GM12878 (cell line): Measurements from ENCODE around the gene ZSWIM7. TPM values are rescaled to one million over a fixed set of nuclear protein-coding genes. Genes with fewer than 3 reads are reported as not detected.
A peak's percentile ranks its signal among the peaks of the same experiment; 100 is the strongest.

Experiments
- ATAC-seq: fragments of 200-7000 bp; cut with Tn5 transposase; 3 replicates; pipeline ENCODE4 v1.9.1; 2020; ENCODE audit warnings: mild to moderate bottlenecking, moderate library complexity
- BruUV-seq: library from RNA; stranded (reverse); fragments of 400-500 nt; replicated peaks from 2 replicates; lab custom pipeline; 2021; lab: Mats Ljungman, UMichigan
- CTCF ChIA-PET: fragments of 300-600 bp; sonication (Branson Sonifier 250); formaldehyde crosslinking; extraction: SDS; loops from one replicate; lab custom pipeline; 2021; ENCODE audit warnings: inconsistent platforms; lab: Yijun Ruan, JAX
- POLR2A ChIA-PET: fragments of 350-600 bp; formaldehyde crosslinking; extraction: SDS; loops from one replicate; lab custom pipeline; 2021; ENCODE audit warnings: inconsistent platforms; lab: Charles Lee
- RAD21 ChIA-PET: fragments of 300-600 bp; sonication (Branson Sonifier 250); formaldehyde crosslinking; loops from one replicate; lab custom pipeline; 2023; ENCODE audit warnings: antibody characterized with exemption; ENCODE audit not compliant: unreplicated experiment; lab: Charles Lee
- SMC1A ChIA-PET: fragments of 300-600 bp; sonication (Branson Sonifier 250); formaldehyde crosslinking; loops from one replicate; lab custom pipeline; 2023; ENCODE audit not compliant: unreplicated experiment, uncharacterized antibody; lab: Charles Lee
- DNase-seq: peaks from one replicate; pipeline ENCODE4 v3.0.0-alpha.2; 2011; ENCODE audit warnings: low read depth, low spot score
- FAIRE-seq: peaks from 3 replicates; lab custom pipeline; 2011; peaks lifted over from hg19 to GRCh38; lab: Jason Lieb, UNC
- H2AFZ ChIP-seq: 2 replicates; pipeline ENCODE4 v1.6.0; 2011; ENCODE audit warnings: low read depth, low read length, control low read depth; ENCODE audit not compliant: control insufficient read depth
- H3K27ac ChIP-seq: 2 replicates; pipeline ENCODE4 v1.5.1; 2011; ENCODE audit warnings: control low read depth; ENCODE audit not compliant: control insufficient read depth, insufficient read depth
- H3K27me3 ChIP-seq, 2 experiments: replicated peaks in 1 of 2; 2 replicates each; pipeline versions ENCODE4 v1.6.0 to v1.6.1; 2011; ENCODE audit warnings: low read length in 1 of 2; ENCODE audit not compliant: control insufficient read depth in 2 of 2, insufficient read depth in 2 of 2
- H3K36me3 ChIP-seq, 2 experiments: 2 replicates each; pipeline ENCODE4 v1.5.1; 2011; ENCODE audit warnings: low read length in 1 of 2; ENCODE audit not compliant: control insufficient read depth in 2 of 2, insufficient read depth in 2 of 2
- H3K4me1 ChIP-seq: 2 replicates; pipeline ENCODE4 v1.6.1; 2011; ENCODE audit warnings: mild to moderate bottlenecking, low read length, moderate library complexity, mixed read lengths; ENCODE audit not compliant: control insufficient read depth, insufficient read depth
- H3K4me2 ChIP-seq: 2 replicates; pipeline ENCODE4 v1.6.0; 2011; ENCODE audit warnings: control low read depth; ENCODE audit not compliant: control insufficient read depth, insufficient read depth
- H3K4me3 ChIP-seq: fragments of 200-600 bp; sonication (generic); 2 replicates; pipeline ENCODE4 v1.5.1; 2016
- H3K79me2 ChIP-seq: 2 replicates; pipeline ENCODE4 v1.6.0; 2011; ENCODE audit warnings: low read length; ENCODE audit not compliant: control insufficient read depth, insufficient read depth
- H3K9ac ChIP-seq: 2 replicates; pipeline ENCODE4 v1.8.0; 2011; ENCODE audit warnings: low read length, control low read depth, mixed read lengths; ENCODE audit not compliant: control insufficient read depth, insufficient read depth
- H3K9me3 ChIP-seq: replicated peaks from 3 replicates; pipeline ENCODE4 v1.5.1; 2011; ENCODE audit warnings: mild to moderate bottlenecking, low read length; ENCODE audit not compliant: control insufficient read depth, insufficient read depth
- H4K20me1 ChIP-seq: 2 replicates; pipeline ENCODE4 v1.6.0; 2011; ENCODE audit not compliant: control insufficient read depth, insufficient read depth
- FOS ChIP-seq: IDR thresholded peaks from 3 replicates; pipeline ENCODE4 v1.6.1; 2011; ENCODE audit warnings: borderline replicate concordance; ENCODE audit not compliant: insufficient read length; ENCODE audit errors: extremely low read depth
- HDAC2 ChIP-seq: fragments of 200-600 bp; sonication (generic); IDR thresholded peaks from 2 replicates; pipeline ENCODE4 v1.6.1; 2017
- MTA3 ChIP-seq: IDR thresholded peaks from 2 replicates; pipeline ENCODE4 v1.6.1; 2012; ENCODE audit warnings: low read length, inconsistent platforms, borderline replicate concordance
- MXI1 ChIP-seq: fragments of 150-350 bp; IDR thresholded peaks from 2 replicates; pipeline ENCODE4 v1.6.1; 2011; ENCODE audit warnings: low read depth, mild to moderate bottlenecking, inconsistent platforms, low read length, improper control_type of control experiment
- SPI1 ChIP-seq: IDR thresholded peaks from 2 replicates; pipeline ENCODE4 v1.6.1; 2011; ENCODE audit warnings: low read depth, mild to moderate bottlenecking, low read length, moderate library complexity, borderline replicate concordance; ENCODE audit not compliant: insufficient read depth
- WGBS: methylation state at CpG from one replicate; pipeline ENCODE4 v1.1.6; 2016; ENCODE audit warnings: low lambda C conversion rate; ENCODE audit not compliant: insufficient replicate concordance, insufficient coverage; ENCODE audit errors: missing lambda C conversion rate; 5-methylcytosine and 5-hydroxymethylcytosine counted together
- in situ Hi-C: fragments of 300-500 bp; cut with MboI; formaldehyde crosslinking; loops from 9 replicates; pipeline ENCODE4 v1.14.3; 2018; ENCODE audit warnings: mixed read lengths
- intact Hi-C: fragments of 100-400 bp; cut with micrococcal nuclease; formaldehyde crosslinking; loops from one replicate; pipeline ENCODE4 v1.14.2; 2022; ENCODE audit not compliant: unreplicated experiment
- polyA plus RNA-seq, 11 experiments: library from polyadenylated mRNA; depleted of rRNA in 4 of 11; unstranded in 6 of 11; stranded (reverse) in 5 of 11; fragments of >200 nt; fragmentation: Nextera tagmentation in 4 of 11; fragmentation: Illumina TruSeq in 1 of 11; extraction: Ambion mirVana in 4 of 11; extraction: Trizol in 1 of 11; gene quantifications; 1 replicate in 1 of 11; 2 replicates in 10 of 11; pipeline versions ENCODE4 v1.2.1 to v1.2.3, GENCODE V29; 2011 to 2016; ENCODE audit warnings: inconsistent platforms in 2 of 11, missing spikeins in 2 of 11, low read depth in 1 of 11
- total RNA-seq, 4 experiments: library from RNA; depleted of rRNA in 3 of 4; stranded (reverse); fragments of >200 nt in 3 of 4; fragmentation: Illumina TruSeq in 1 of 4; extraction: Trizol in 1 of 4; gene quantifications; 2 replicates each; pipeline versions ENCODE4 v1.2.1 to v1.2.3, GENCODE V29; 2013 to 2021
- TF ChIP-seq, protein P1 (sequence below), 3 experiments: IDR thresholded peaks in 2 of 3; conservative IDR thresholded peaks in 1 of 3; 2 replicates each; pipeline ENCODE4 v1.5.1; 2011; ENCODE audit warnings: low read depth in 3 of 3, low read length in 3 of 3, mild to moderate bottlenecking in 3 of 3, control low read depth in 2 of 3, moderate library complexity in 2 of 3, inconsistent platforms in 1 of 3, mixed read lengths in 1 of 3; ENCODE audit not compliant: control insufficient read depth in 2 of 3, insufficient read depth in 1 of 3; ENCODE audit errors: extremely low read depth in 1 of 3

ZSWIM7 gene
- total and polyA plus RNA-seq, 10 of the 15 experiments (the other 5 are each of a cell fraction or from before 2014, with no cell fraction given) = 7.0 to 26.6 (median 9.9) TPM

DNA sequence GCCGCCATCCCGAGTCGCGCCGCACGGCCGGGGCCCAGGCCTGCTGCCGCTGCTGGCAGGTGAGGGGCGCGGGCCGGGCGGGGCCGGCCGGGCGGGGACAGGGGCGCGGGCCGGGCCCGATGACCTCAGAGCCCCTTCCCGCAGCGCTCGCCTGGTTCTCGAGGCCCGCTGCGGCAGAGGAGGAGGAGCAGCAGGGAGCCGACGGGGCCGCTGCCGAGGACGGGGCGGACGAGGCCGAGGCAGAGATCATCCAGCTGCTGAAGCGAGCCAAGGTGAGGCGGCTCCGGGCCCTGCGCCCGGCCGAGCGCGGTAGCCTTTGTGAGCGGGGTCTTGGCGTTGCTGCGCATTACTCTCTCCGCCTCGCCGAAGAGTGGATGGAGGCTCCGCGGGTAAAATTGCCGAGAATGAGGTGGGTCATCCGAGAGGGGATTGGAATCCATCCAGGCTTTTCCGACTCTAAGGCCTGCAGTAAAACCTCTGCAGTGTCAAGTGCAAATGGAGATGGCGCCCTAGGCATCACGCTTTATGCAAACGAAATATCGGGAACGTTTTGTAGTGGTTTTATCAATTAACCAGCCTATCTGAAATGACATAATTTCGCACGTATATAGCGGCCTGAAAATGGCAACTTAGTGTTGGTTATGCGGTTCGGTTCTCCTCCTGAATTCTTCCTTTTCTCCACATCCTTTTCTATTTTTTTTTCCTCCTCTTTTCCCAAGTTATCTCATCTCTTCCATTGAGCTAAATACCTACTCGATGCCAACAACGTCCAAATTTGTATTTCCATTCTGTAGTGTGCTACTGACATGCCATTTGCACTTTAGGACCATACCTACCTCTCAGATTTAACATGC is 697 bp upstream of the ZSWIM7 start (continued):
- TF ChIP-seq, protein P1, sequence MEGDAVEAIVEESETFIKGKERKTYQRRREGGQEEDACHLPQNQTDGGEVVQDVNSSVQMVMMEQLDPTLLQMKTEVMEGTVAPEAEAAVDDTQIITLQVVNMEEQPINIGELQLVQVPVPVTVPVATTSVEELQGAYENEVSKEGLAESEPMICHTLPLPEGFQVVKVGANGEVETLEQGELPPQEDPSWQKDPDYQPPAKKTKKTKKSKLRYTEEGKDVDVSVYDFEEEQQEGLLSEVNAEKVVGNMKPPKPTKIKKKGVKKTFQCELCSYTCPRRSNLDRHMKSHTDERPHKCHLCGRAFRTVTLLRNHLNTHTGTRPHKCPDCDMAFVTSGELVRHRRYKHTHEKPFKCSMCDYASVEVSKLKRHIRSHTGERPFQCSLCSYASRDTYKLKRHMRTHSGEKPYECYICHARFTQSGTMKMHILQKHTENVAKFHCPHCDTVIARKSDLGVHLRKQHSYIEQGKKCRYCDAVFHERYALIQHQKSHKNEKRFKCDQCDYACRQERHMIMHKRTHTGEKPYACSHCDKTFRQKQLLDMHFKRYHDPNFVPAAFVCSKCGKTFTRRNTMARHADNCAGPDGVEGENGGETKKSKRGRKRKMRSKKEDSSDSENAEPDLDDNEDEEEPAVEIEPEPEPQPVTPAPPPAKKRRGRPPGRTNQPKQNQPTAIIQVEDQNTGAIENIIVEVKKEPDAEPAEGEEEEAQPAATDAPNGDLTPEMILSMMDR (IDR thresholded peaks at IDR 0.05 in 2 of 3, conservative IDR thresholded peaks at IDR 0.05 in 1 of 3; ENCODE audit: control insufficient read depth in 2 of 3, extremely low read depth in 1 of 3, insufficient read depth in 1 of 3, low read depth in 3 of 3, low read length in 3 of 3) = no peak
- TF ChIP-seq HDAC2 = no peak
- no peak for TF ChIP-seq FOS

DNA sequence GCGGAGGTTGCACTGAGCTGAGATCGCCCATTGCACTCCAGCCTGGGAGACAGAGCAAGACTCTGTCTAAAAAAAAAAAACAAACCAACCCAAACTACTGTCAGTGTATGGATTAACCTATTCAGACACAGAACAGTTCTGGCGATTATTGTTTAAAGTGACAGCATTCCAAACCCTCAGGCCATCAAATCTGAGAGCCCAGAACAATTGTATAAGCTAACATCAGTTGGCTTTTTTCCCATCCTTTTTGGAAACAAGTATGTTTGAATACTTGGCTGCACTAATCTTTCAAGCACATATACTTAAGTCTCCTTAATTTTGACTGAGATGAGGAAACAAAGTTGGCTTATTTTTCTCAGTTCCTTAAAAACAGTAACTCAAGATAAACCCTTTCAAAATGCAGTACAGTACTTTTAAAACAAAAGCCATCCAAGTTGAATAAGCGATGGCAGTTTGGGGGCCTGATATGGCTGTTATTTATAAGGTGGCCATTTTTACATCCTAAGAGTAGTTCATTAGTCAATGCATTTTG is 1.4 kb downstream of the ZSWIM7 start:
- DNase-seq (no peak), ATAC-seq (no peak), FAIRE-seq (no peak)
- CTCF ChIA-PET = interaction anchor here (0.9 to 2.3 kb wide), 10 partner anchors 9 to 524 kb away, joined by 3 to 10 read pairs (median 4); partner anchors contain the start of gene ADORA2B
- SMC1A ChIA-PET = interaction anchor here (0.6 to 2.9 kb wide), 7 partner anchors 10 to 192 kb away, joined by 3 to 10 read pairs (median 5); partner anchors contain the start of gene ADORA2B
- BruUV-seq = no TSS peak
- intact Hi-C loops (loop anchor here (1.0 kb wide), 4 partner anchors 39 to 170 kb away; partner anchors contain the start of gene ADORA2B), in situ Hi-C loops (loop anchor here (5.0 to 25.0 kb wide), 3 partner anchors 171 to 736 kb away; partner anchors contain the start of genes PMP22 and TVP23C)
- 60% methylated on average over 4 of the region's 4 CpGs for WGBS
- Histone ChIP-seq H3K4me1 (peaks cover 11% of the 10 kb centered on the region), H3K4me3 (no peak overlapping the region), H3K36me3 (peaks cover 2 to 4% of the 10 kb centered on the region in 2 experiments; a peak in 2 of 4 replicates), H3K4me2 (no peak overlapping the region), H4K20me1 (no peaks in the 10 kb centered on the region), H3K9me3 (peaks cover 2% of the 10 kb centered on the region), H3K79me2 (peaks cover 23% of the 10 kb centered on the region), H2AFZ (no peak overlapping the region), H3K9ac (no peak overlapping the region), H3K27me3 (no peaks in the 10 kb centered on the region), H3K27ac (no peak overlapping the region)
- TF ChIP-seq SPI1 = peak; percentile 57; the same call in 1 of the 2 replicates
- no peak for TF ChIP-seq MTA3
- TF ChIP-seq MXI1 = no peak
- POLR2A ChIA-PET = no interaction called here
- RAD21 ChIA-PET = interaction anchor here (0.9 to 1.8 kb wide), 3 partner anchors 53 to 523 kb away, joined by 3 to 8 read pairs (median 4); partner anchors contain the start of gene ADORA2B
